K562 (cell line): Measurements from ENCODE around the gene UIMC1. TPM values are rescaled to one million over a fixed set of nuclear protein-coding genes. Genes with fewer than 3 reads are reported as not detected.

ENCODE experiments used
- ATAC-seq: fragments of 200-7000 bp; cut with Tn5 transposase; 3 replicates; pipeline ENCODE4 v1.9.1; 2020; ENCODE audit warnings: moderate library complexity
- BruUV-seq: library from RNA; stranded (reverse); fragments of 400-500 nt; replicated peaks from 2 replicates; lab custom pipeline; 2021; lab: Mats Ljungman, UMichigan
- CTCF ChIA-PET: fragments of 300-600 bp; formaldehyde crosslinking; extraction: SDS; loops from one replicate; lab custom pipeline; 2021; ENCODE audit warnings: low intra/inter-chr PET ratio; lab: Yijun Ruan, JAX
- POLR2A ChIA-PET: fragments of 300-600, 350-650 bp; sonication (Branson Sonifier 250); formaldehyde crosslinking; extraction: SDS; loops from one replicate; lab custom pipeline; 2021; ENCODE audit warnings: antibody characterized with exemption, inconsistent platforms; lab: Yijun Ruan, JAX
- DNase-seq, 4 experiments: peaks; one replicate each; pipeline versions ENCODE4 v3.0.0 to v3.0.0-alpha.2; 2011 to 2018; ENCODE audit warnings: low spot score in 3 of 4, mixed read lengths in 3 of 4; ENCODE audit errors: extremely low read depth in 1 of 4
- FAIRE-seq: peaks from 2 replicates; lab custom pipeline; 2011; peaks lifted over from hg19 to GRCh38; lab: Jason Lieb, UNC
- H2AFZ ChIP-seq: 2 replicates; pipeline ENCODE4 v1.6.0; 2011; ENCODE audit warnings: low read depth, low read length, control low read depth, inconsistent platforms
- H3K27ac ChIP-seq: fragments of 200-600 bp; 3 replicates; pipeline ENCODE4 v1.8.0; 2011; ENCODE audit warnings: low read depth, mild to moderate bottlenecking, control low read depth, inconsistent platforms, low read length, moderate library complexity, mixed read lengths; ENCODE audit errors: extremely low read depth
- H3K27me3 ChIP-seq, 2 experiments: fragments of 300-600 bp in 1 of 2; 2 replicates in 1 of 2; 3 replicates in 1 of 2; pipeline versions ENCODE4 v1.6.0 to v1.8.0; 2011; ENCODE audit warnings: inconsistent platforms in 2 of 2, low read length in 2 of 2, mild to moderate bottlenecking in 1 of 2, mixed read lengths in 1 of 2, moderate library complexity in 1 of 2; ENCODE audit not compliant: control insufficient read depth in 2 of 2, insufficient read depth in 2 of 2
- H3K36me3 ChIP-seq: fragments of 300-600 bp; 3 replicates; pipeline ENCODE4 v1.8.0; 2011; ENCODE audit warnings: mild to moderate bottlenecking, low read length, inconsistent platforms; ENCODE audit not compliant: control insufficient read depth, insufficient read depth
- H3K4me1 ChIP-seq, 2 experiments: fragments of 200-600 bp in 1 of 2; replicated peaks in 1 of 2; 2 replicates in 1 of 2; 3 replicates in 1 of 2; pipeline versions ENCODE4 v1.5.1 to v1.8.0; 2011; ENCODE audit warnings: inconsistent platforms in 2 of 2, low read length in 2 of 2, mild to moderate bottlenecking in 1 of 2, mixed read lengths in 1 of 2, moderate library complexity in 1 of 2; ENCODE audit not compliant: control insufficient read depth in 2 of 2, insufficient read depth in 2 of 2
- H3K4me2 ChIP-seq: 2 replicates; pipeline ENCODE4 v1.6.1; 2011; ENCODE audit warnings: low read length, control low read depth, inconsistent platforms, mixed read lengths; ENCODE audit not compliant: insufficient read depth
- H3K4me3 ChIP-seq: fragments of 200-600 bp; sonication (generic), shearing (Covaris generic); 2 replicates; pipeline ENCODE4 v1.5.1; 2016; ENCODE audit warnings: control low read depth, inconsistent platforms
- H3K79me2 ChIP-seq: fragments of 200-600 bp; 3 replicates; pipeline ENCODE4 v1.8.0; 2011; ENCODE audit warnings: low read length, inconsistent platforms; ENCODE audit not compliant: control insufficient read depth, insufficient read depth
- H3K9ac ChIP-seq, 2 experiments: 2 replicates each; pipeline versions ENCODE4 v1.6.0 to v1.6.1; 2011; ENCODE audit warnings: low read depth in 2 of 2, low read length in 2 of 2, control low read depth in 1 of 2, inconsistent platforms in 1 of 2, mild to moderate bottlenecking in 1 of 2, mixed read lengths in 1 of 2; ENCODE audit not compliant: insufficient read depth in 1 of 2
- H3K9me1 ChIP-seq: one replicate; pipeline ENCODE4 v1.6.0; 2011; ENCODE audit warnings: inconsistent platforms, mild to moderate bottlenecking, low read length, moderate library complexity; ENCODE audit not compliant: control insufficient read depth, insufficient read depth
- H3K9me3 ChIP-seq: replicated peaks from 2 replicates; pipeline ENCODE4 v1.5.1; 2011; ENCODE audit warnings: low read depth, low read length, inconsistent platforms; ENCODE audit not compliant: control insufficient read depth, insufficient read depth
- H4K20me1 ChIP-seq: replicated peaks from 2 replicates; pipeline ENCODE4 v1.6.1; 2011; ENCODE audit warnings: low read length, inconsistent platforms, mixed read lengths; ENCODE audit not compliant: control insufficient read depth, insufficient read depth
- ATF2 ChIP-seq: sonication (generic); formaldehyde crosslinking; IDR thresholded peaks from 2 replicates; pipeline ENCODE4 v1.8.1; 2022; ENCODE audit warnings: missing genetic modification reagents
- DACH1 ChIP-seq: fragments of 450-650 bp; IDR thresholded peaks from 2 replicates; pipeline ENCODE4 v1.6.1; 2018; ENCODE audit not compliant: partially characterized antibody
- JUNB ChIP-seq: fragments of 450-650 bp; formaldehyde crosslinking; conservative IDR thresholded peaks from 2 replicates; pipeline ENCODE4 v1.4.0; 2020; ENCODE audit warnings: mild to moderate bottlenecking
- LCOR ChIP-seq: sonication (generic); formaldehyde crosslinking; IDR thresholded peaks from 2 replicates; pipeline ENCODE4 v1.8.0; 2022; ENCODE audit warnings: mild to moderate bottlenecking, missing genetic modification reagents
- NCOA4 ChIP-seq: fragments of 450-650 bp; IDR thresholded peaks from 2 replicates; pipeline ENCODE4 v1.6.1; 2018; ENCODE audit warnings: mild to moderate bottlenecking; ENCODE audit not compliant: partially characterized antibody
- NELFE ChIP-seq: IDR thresholded peaks from 2 replicates; pipeline ENCODE4 v1.6.1; 2011; ENCODE audit warnings: mild to moderate bottlenecking; ENCODE audit not compliant: insufficient read depth, insufficient read length
- POLR2H ChIP-seq: IDR thresholded peaks from 2 replicates; pipeline ENCODE4 v1.6.1; 2016; ENCODE audit warnings: missing genetic modification characterization, low read depth, mild to moderate bottlenecking, control low read depth, missing compliant biosample characterization, moderate library complexity
- PRMT5 ChIP-seq: sonication (generic); formaldehyde crosslinking; IDR thresholded peaks from 2 replicates; pipeline ENCODE4 v1.5.0; 2020; ENCODE audit warnings: missing genetic modification reagents
- RNF2 ChIP-seq: sonication (generic); IDR thresholded peaks from 2 replicates; pipeline ENCODE4 v1.6.1; 2016
- SPI1 ChIP-seq: IDR thresholded peaks from 2 replicates; pipeline ENCODE4 v1.6.1; 2011; ENCODE audit warnings: low read depth, low read length, control low read depth, borderline replicate concordance
- STAG1 ChIP-seq: sonication (generic); formaldehyde crosslinking; IDR thresholded peaks from 2 replicates; pipeline ENCODE4 v1.5.0; 2020; ENCODE audit warnings: missing genetic modification reagents, borderline replicate concordance
- TBP ChIP-seq: optimal IDR thresholded peaks from 2 replicates; pipeline ENCODE3; 2011; ENCODE audit warnings: low read depth, low read length, improper control_type of control experiment
- ZBED1 ChIP-seq: IDR thresholded peaks from 2 replicates; pipeline ENCODE4 v1.6.1; 2014
- ZBTB5 ChIP-seq: fragments of 450-650 bp; IDR thresholded peaks from 2 replicates; pipeline ENCODE4 v1.6.1; 2017; ENCODE audit warnings: antibody characterized with exemption
- ZNF212 ChIP-seq: fragments of 450-650 bp; formaldehyde crosslinking; IDR thresholded peaks from 2 replicates; pipeline ENCODE4 v1.4.0; 2020; ENCODE audit warnings: mild to moderate bottlenecking
- ZNF76 ChIP-seq: fragments of 250-450 bp; sonication (Bioruptor Pico); IDR thresholded peaks from 2 replicates; pipeline ENCODE4 v1.4.0; 2020; ENCODE audit warnings: mild to moderate bottlenecking, moderate library complexity, borderline replicate concordance
- ZSCAN32 ChIP-seq: fragments of 450-650 bp; formaldehyde crosslinking; IDR thresholded peaks from 2 replicates; pipeline ENCODE4 v1.4.0; 2020; ENCODE audit warnings: mild to moderate bottlenecking, moderate library complexity
- WGBS: fragments of 100-300 bp; shearing (Covaris generic); methylation state at CpG from one replicate; pipeline ENCODE4 v1.1.6; 2016; ENCODE audit warnings: low coverage, mixed read lengths; ENCODE audit not compliant: insufficient coverage; ENCODE audit errors: missing lambda C conversion rate; 5-methylcytosine and 5-hydroxymethylcytosine counted together
- in situ Hi-C: fragments of 300-500 bp; cut with MboI; formaldehyde crosslinking; loops from 4 replicates; pipeline ENCODE4 v1.15.0; 2018; ENCODE audit warnings: inconsistent platforms, mixed read lengths
- intact Hi-C: fragments of 100-400 bp; cut with micrococcal nuclease; formaldehyde crosslinking; loops from 2 replicates; pipeline ENCODE4 v1.14.2; 2022
- polyA plus RNA-seq, 8 experiments: library from polyadenylated mRNA; depleted of rRNA in 4 of 8; stranded (reverse) in 5 of 8; unstranded in 3 of 8; fragments of >200 nt; fragmentation: Nextera tagmentation in 2 of 8; fragmentation: Illumina TruSeq in 1 of 8; extraction: Ambion mirVana in 2 of 8; extraction: Trizol in 1 of 8; gene quantifications; 2 replicates each; pipeline versions ENCODE4 v1.2.1 to v1.2.3, GENCODE V29; 2011 to 2014; ENCODE audit warnings: inconsistent platforms in 1 of 8, missing spikeins in 1 of 8
- total RNA-seq, 7 experiments: library from RNA; depleted of rRNA in 6 of 7; stranded (reverse); fragments of >200 nt in 6 of 7; fragmentation: Illumina TruSeq in 2 of 7; extraction: Trizol in 2 of 7; gene quantifications; 2 replicates each; pipeline versions ENCODE4 v1.2.1 to v1.2.3, GENCODE V29; 2011 to 2021; ENCODE audit warnings: low replicate concordance in 1 of 7
- TF ChIP-seq, protein P1 (sequence below): fragments of 450-650 bp; conservative IDR thresholded peaks from 2 replicates; pipeline ENCODE4 v1.6.1; 2016; ENCODE audit warnings: missing genetic modification characterization, low read depth, mild to moderate bottlenecking, missing compliant biosample characterization, moderate library complexity
- TF ChIP-seq, protein P2 (sequence below): fragments of 250-450 bp; sonication (Bioruptor Pico); IDR thresholded peaks from 2 replicates; pipeline ENCODE4 v1.8.0; 2022; ENCODE audit warnings: moderate library complexity, mild to moderate bottlenecking, inconsistent platforms
- TF ChIP-seq, protein P3 (sequence below): sonication (generic); formaldehyde crosslinking; IDR thresholded peaks from 2 replicates; pipeline ENCODE4 v1.8.1; 2023; ENCODE audit warnings: mild to moderate bottlenecking, missing genetic modification reagents

UIMC1 gene
- total and polyA plus RNA-seq, 9 of the 15 experiments (the other 6 are each of a cell fraction or from before 2014, with no cell fraction given) = 14.9 to 51.7 (median 36.8) TPM

GRCh38 chr5:176865964-176866363 lies 140.6 kb downstream of the UIMC1 start:
- DNase-seq (no peak), ATAC-seq (no peak)
- H4K20me1 ChIP-seq = peaks cover 34% of the 10 kb centered on the region
- H3K9me3 ChIP-seq = no peaks in the 10 kb centered on the region
- intact Hi-C loops (no loop called here), in situ Hi-C loops (no loop called here)
- H3K79me2 ChIP-seq = no peaks in the 10 kb centered on the region
- BruUV-seq = no TSS peak
- WGBS = 7% methylated on average over 7 of the region's 7 CpGs
- no peaks in the 10 kb centered on the region for H3K9me1 ChIP-seq
- H3K27ac ChIP-seq = no peak overlapping the region
- H3K36me3 ChIP-seq = no peaks in the 10 kb centered on the region
- H3K9ac ChIP-seq = no peak overlapping the region
- POLR2A ChIA-PET = interaction anchor here (1.2 kb wide), 1 partner anchor 14 kb away, joined by 3 read pairs; no protein-coding TSS in a partner anchor
- peaks cover 33 to 85% of the 10 kb centered on the region in 2 experiments for H3K27me3 ChIP-seq
- H3K4me3 ChIP-seq = no peak overlapping the region
- TF ChIP-seq, protein P1, sequence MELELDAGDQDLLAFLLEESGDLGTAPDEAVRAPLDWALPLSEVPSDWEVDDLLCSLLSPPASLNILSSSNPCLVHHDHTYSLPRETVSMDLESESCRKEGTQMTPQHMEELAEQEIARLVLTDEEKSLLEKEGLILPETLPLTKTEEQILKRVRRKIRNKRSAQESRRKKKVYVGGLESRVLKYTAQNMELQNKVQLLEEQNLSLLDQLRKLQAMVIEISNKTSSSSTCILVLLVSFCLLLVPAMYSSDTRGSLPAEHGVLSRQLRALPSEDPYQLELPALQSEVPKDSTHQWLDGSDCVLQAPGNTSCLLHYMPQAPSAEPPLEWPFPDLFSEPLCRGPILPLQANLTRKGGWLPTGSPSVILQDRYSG = no peak
- TF ChIP-seq LCOR (no peak), NCOA4 (no peak), ZBTB5 (no peak), JUNB (no peak), RNF2 (no peak), ZNF212 (CRISPR knock-in tag) (no peak), STAG1 (CRISPR knock-in tag) (no peak), TBP (no peak), ZSCAN32 (no peak), SPI1 (no peak), NELFE (no peak), ZNF76 (CRISPR knock-in tag) (no peak), ATF2 (no peak), POLR2H (tag) (no peak), DACH1 (no peak), PRMT5 (no peak), ZBED1 (no peak)
- TF ChIP-seq, protein P2, sequence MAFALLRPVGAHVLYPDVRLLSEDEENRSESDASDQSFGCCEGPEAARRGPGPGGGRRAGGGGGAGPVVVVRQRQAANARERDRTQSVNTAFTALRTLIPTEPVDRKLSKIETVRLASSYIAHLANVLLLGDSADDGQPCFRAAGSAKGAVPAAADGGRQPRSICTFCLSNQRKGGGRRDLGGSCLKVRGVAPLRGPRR (CRISPR knock-in tag) = no peak
- TF ChIP-seq, protein P3, sequence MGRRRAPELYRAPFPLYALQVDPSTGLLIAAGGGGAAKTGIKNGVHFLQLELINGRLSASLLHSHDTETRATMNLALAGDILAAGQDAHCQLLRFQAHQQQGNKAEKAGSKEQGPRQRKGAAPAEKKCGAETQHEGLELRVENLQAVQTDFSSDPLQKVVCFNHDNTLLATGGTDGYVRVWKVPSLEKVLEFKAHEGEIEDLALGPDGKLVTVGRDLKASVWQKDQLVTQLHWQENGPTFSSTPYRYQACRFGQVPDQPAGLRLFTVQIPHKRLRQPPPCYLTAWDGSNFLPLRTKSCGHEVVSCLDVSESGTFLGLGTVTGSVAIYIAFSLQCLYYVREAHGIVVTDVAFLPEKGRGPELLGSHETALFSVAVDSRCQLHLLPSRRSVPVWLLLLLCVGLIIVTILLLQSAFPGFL (CRISPR knock-in tag) = no peak
- TF ChIP-seq, all 486 proteins: peak for 0
- Histone ChIP-seq H2AFZ (no peak overlapping the region), H3K4me1 (peaks cover 5 to 59% of the 10 kb centered on the region in 2 experiments; a peak in 4 of 5 replicates), H3K4me2 (no peak overlapping the region)
- no peak for FAIRE-seq
- CTCF ChIA-PET = no interaction called here
